ENCODE measurements around the gene SRPK2.

DNA sequence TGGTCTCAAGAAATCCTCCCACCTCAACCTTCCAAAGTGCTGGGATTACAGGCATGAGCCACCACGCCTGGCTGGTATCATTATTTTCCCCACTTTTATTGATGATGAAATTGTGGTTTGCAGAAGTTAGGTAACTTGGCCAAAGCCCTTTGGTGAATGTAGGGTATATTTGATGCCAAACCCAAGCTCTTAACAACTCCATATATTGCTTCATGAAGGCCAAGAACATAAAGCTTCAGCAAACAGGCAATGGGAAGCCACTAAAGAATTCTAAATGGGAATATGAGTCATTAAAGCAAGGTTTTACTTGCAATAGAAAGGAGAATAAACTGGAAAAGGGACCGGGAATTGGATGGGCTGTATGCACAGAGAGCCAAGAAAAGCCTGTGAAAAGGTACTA lies 232.0 kb downstream of the SRPK2 start:
- TF ChIP-seq POLR2AphosphoS5 (IDR thresholded peaks at IDR 0.05; ENCODE audit: borderline replicate concordance, low read depth, low read length) (no peak), EZH2 (IDR thresholded peaks at IDR 0.05) (no peak), FOXP2 (optimal IDR thresholded peaks at IDR 0.05; ENCODE audit: control extremely low read depth, extremely low read length, insufficient read depth) (no peak)

Measured in SK-N-MC (cell line).